ENCODE measurements around the gene PIMREG.

The PIMREG gene

DNA sequence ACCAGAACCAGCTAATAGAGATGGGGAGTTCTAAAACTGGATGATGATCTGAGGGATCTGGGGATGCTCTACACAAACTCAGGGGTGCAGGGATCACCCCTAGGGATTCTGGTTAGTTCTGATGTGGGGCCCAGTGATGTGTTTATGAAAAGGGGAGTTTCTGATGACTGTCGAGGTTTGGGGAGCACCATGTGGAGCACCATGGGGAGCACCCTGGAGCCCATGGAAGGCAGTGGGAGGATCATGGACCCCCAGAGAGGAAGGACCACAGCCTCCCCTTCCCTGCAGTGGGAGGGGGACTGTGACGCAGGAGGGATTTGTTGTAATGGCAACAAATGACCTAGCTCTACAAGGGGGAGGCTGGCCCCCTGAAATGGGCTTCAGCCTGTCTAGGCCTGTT, 18.4 kb downstream of the PIMREG start:
- DNase-seq = no peak

DNA sequence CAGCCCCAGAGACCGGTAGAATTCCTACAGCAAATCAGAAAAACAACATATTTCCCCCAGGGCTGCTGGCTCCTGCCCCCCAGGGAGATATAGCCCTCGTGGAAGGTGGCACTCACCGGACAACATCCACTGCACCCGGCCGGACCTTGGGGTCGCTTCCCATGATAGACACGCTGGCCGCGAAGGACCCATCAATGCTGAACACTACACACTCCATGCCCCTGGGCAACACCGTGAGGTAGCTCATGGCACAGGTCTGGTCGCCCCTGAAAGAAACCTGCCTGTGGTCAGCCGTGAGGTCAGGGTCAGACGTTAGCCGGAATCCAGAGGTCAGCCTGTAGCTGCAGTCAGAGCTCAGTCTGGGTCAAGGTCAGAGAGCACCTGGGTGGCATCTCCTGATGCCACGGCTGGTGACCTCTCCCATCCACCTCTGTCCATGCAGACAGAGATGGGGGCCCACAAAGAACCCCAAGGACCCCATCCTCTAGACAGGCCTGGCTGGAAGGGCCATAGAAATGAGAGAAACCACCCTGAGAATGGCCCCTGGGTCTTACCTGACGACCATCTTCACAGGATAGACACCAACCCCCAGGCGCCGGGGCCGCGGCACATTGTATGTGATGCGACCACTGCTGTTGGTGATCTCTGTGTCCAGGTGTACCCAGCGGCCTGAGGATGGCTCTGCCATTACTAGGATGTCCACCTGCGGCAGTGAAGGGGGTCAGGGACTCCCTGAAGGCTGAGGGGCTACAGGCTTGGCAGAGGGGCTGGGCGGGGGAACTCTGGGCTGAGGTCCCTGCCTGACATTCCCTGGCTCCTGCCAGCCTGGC, 19.6 kb downstream of the PIMREG start:
- no peak for DNase-seq

DNA sequence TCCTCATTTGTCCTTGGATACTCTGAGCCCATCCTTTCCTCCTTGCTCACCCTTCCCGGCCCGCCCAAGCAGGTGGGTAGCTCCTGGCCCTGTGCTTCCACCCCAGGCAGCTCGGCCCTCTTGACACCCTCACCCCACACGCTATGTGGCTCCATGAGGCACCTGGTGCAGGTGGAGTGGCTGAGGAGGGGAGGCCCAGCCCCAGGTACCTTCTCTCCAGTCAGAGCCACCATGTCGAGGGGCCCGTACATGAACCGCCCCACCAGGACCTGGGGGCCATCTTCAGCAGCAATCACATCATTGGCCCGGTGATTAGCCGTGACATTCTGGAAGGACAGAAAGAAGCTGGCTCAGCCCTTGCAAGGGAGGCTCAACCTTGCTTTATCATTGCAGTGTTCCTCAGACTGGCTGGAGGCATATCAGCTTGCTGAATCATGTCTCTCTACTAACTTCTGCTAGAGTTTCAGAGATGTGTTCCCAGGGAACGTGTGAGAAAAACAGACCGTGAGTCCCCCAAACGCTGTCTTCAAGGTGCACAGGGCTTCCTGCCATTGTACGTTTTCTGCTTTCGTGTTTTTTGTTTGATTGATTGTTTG, 20.3 kb downstream of the PIMREG start:
- no peak for DNase-seq

DNA sequence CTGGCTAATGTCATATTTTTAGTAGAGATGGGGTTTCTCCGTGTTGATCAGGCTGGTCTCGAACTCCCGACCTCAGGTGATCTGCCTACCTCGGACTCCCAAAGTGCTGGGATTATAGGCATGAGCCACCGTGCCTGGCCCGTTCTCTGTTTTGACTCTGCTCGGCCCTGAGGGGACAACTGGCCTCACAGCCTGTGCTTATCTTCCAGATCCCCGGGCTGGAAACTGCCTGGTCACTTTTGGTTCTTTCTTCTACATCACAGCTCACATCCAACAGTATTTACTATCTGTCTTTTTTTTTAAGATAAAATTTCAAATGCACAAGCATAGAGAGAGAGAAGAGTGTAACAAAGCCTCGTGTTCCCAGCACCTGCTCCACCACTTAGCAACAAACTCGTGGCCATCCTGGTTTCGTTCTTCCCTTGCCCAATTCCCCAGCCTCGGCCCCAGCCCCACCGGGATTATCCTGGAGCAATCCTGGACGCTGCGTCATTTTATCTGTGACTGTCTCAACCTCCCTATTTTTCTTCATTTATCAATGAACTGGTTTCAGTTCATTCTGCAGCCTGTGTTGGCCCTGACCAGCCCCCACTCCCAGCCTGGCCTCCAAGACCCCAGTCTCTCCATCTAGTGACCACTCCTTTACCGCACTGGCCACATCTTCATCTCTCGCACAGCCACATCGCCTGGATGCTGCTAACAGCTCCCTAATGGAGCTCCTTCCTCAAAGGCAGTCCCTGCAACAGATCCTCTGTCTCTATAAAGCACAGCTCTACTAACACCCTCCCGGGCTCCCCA, 21.1 kb downstream of the PIMREG start:
- no peak for DNase-seq

DNA sequence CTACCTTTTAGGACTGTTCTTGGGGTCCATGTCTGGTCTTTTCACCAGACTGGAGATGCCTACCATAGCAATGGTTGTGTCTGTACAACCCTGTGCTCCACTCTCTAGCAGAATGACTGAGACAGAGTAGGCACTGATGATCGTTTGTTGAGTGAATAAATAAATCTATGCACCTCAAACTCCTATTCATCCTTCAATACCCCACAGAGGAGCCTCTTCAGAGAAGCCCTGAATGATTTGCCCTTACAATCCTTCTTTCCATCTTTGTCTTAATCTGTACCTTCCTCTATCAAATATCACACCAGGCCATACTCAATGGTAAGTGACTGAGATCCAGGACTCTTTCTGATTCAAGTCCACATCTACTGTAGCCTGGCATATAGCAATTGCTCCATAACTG, 23.3 kb downstream of the PIMREG start:
- DNase-seq = no peak

DNA sequence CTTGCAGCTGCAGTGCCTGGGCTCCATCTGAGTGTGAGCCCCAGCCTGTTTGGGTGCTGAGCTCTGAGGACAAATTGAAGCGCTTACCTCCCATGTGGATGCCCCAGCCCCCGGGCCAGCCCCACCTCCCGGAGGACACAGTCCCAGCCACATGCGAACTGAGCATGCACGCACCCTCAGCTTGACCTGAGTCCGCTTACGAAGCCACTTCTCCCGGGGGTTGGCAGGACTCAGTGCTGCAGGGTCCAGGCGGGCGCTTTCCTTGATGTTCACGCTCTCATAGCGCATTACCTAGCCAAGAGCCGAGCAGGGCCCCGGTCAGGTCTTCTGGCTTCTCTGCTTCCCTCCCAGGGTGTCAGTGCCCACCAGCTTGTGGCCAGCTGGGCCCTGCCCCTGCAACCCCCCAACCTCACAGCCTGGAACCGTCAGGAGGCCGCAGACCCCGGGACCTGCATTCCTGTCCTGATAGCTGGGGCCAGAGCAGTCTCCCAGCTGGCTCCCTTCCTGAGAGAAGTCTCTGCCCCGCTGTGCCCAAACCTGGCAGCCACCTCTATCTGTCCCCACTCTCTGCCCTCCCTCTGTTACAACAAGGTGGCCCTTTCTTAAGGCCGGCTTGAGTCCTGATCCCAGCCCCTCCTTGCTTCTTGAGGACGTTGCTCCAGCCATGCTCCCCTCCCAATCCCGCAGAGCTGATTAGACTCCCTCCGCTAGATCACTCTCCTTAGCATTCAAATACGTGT, 24.0 kb downstream of the PIMREG start:
- DNase-seq = no peak

DNA sequence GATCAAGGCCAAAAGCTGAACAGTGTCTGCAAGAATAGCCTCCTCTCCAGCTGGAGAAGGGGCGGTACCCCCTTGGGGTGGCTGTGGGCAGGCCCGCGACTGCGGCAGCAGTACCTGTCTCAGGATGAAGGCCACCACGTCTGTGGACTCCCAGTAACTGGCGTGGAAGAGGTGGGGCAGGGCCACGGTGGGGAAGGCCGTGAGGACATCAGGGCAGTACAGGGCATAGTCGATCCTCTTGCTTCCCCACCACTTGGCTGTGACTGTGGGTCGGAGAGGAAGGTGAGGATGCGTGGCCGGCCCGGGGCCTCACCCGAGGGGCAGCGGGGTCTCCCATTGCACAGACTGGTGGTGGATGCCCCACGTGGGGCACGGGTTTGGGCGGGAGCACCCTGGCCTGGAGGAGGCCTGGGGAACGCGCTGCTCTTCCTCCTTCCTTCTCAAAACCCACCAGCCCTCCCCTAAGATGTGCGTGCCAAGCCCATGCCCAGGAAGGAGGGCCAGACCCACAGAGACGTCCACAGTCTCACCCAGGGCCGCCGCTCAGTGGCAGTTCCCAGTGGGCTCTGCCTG, 26.0 kb downstream of the PIMREG start:
- no peak for DNase-seq

- no peak for DNase-seq
Measured at GRCh38 chr17:6470751-6471521, 26.7 kb downstream of the PIMREG start.

DNA sequence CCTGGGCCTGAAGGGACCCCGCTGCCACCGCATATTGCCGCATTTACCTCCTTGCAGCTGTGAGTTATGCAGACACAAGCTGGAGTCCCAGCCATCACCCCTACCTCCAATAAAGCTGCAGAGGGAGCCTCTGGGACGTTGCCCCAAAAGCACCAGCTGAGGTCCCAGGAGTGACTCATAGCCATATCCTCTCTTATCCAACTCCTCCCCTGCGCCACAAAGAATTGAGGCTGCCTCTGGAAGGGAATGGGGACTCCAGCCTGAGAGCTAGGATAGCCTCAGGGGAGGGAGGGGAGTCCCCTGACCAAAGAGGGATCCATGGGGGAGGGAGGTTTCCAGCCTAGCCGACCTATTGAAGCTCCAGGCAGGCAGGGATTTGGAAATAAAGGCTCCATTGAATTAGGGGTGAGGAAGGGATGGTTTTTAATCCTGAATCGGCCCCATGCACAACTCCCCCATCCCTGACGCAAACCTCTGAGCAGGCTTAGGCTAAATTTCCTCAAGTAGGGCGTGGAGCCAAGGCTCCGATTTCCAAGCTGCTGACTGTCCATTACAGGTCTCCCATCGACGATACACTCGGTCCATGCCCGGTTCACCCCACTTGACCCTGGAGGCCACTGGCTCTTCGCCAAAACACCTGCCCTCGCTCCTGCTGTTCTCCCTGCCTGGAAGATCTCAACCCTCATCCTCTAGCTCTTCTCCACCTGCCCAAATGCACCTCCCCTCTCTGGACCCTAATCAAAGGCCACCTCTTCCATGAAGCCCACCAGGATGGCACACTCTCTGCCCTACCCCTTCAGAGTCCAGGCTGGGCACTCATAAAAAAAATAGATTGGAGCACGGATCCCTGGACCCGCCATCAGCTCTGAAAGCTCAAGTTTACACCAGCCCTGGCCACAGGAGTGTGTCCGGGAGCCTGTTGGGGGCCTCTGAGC, 27.5 kb downstream of the PIMREG start:
- DNase-seq = no peak

- DNase-seq = no peak
Measured at GRCh38 chr17:6472517-6472916, 28.3 kb downstream of the PIMREG start.

- peak; percentile 5 for DNase-seq
Measured at GRCh38 chr17:6473128-6473767, 29.0 kb downstream of the PIMREG start.

DNA sequence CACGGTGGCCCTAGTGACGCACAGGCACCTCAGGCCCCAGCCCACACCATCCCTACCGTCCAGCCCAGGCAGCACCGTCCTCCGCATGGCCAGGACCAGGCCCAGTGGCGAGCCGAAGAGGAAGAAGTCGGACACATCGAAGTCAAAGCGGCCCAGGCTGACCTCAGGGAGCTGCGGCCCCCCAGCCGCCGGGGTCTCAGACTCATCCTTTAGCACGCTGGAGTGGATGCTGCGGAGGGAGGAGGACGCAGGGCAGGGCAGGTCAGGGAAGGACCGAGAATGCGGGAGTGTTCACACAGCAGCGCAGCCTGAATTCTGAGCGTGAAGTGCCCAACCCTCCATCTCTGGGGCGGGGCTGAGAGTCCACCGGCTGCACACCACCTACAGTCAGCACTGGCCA, 30.1 kb downstream of the PIMREG start:
- no peak for DNase-seq

DNA sequence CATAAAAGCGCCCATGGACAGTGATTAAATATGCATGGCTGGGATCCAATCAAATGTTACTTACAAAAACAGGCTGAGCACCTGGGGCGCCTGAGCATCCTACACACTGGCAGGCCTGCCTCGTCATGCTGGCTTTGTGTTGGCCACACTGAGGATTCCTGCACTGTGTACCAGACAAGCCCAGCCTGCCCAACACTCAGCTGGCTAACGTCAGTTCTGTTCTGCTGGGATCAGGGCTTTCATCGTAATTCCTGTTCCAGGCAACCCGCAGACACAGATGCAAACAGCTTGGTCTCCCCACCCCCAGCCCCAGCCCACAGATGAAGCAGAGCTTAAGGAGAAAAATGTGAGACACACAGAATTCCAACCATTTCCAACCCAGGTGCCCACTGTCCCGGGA, 30.7 kb downstream of the PIMREG start:
- DNase-seq = no peak

DNA sequence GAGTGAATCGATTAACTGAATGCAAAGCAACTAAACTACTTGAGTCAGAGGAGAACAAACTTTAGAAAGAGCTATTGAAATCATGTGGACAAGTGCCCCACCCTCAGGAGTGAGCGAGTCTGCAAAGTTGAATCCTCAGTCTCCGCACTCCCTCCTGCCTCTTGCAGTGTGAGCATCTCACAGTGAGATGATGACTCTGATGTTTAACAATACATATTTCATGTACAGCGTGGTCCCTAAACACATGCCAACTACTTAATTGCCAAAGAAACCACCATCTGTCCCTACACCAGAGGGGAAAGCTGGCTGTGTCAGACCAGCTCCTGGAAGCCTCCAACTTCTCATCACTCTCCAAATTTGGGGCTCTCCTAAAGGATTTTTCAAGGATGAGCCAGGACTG, 31.2 kb downstream of the PIMREG start:
- no peak for DNase-seq

GRCh38 chr17:6476076-6476809, 32.0 kb downstream of the PIMREG start:
- no peak for DNase-seq

DNA sequence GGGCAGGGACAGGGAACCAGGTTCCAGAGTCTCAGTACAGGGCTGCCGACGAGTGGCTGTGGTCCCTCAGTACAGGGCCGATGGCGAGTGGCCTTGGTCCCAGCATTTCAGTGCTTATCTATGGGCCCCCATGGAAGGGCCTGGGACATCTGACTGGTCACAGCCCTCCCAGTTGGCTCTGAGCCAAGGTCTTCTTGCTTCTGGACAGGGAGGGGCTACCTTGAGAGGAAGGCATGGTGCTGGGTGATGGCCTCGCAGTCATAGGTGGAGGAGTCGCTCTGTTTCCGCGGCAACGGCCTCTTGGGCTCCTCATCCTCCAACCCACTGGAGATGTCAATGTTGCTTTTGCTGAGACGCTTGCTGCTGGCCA, 32.5 kb downstream of the PIMREG start:
- no peak for DNase-seq

DNA sequence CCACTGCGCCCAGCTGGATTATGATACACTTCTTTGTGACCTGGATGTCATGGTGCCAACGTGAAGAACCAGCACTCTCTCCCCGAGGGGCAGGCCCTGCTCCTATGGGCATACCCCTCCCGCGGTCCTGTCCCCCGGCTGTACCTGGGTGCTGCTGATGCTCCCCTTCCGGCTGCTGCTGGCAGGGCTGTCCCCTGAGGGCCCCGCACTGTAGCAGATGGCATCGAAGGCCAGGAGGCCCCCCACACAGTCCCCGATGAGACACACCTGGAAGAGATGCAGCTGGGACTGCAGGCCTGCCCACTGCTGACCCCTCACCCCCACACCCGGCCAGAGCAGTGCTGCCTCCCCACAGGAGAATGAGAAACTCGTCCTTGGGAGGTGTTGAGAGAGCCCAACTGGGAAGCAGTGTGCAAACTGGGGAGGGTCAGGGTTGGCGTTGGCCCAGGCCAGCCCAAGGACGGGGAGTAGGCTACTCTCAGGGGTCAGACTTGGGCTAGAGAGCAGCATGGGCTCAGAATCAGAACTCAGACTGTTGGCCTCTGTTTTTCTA, 33.7 kb downstream of the PIMREG start:
- no peak for DNase-seq

- no peak for DNase-seq
Measured at GRCh38 chr17:6478486-6478885, 34.2 kb downstream of the PIMREG start.

- no peak for DNase-seq
Measured at GRCh38 chr17:6479622-6480302, 35.5 kb downstream of the PIMREG start.

All from NCI-H2227 treated with DMSO at 0.1 percent for 48 hours (cell line).